Activated CD8-positive, alpha-beta memory T cell treated with anti-CD3 and anti-CD28 coated beads, Interleukin-2, amount 10 ng/mL, durations not matched to agents 7 days and 5 days (primary cell): ENCODE measurements around the gene INPP4A. TPM values are rescaled to one million over a fixed set of nuclear protein-coding genes. Genes with fewer than 3 reads are reported as not detected.
A peak's percentile ranks its signal among the peaks of the same experiment; 100 is the strongest.
"Not testable (repeated sequence)": the region's sequence is repeated elsewhere in the genome, so short reads cannot be mapped to it uniquely, and the experiment has no call there.

Experiments used
- ATAC-seq: fragments of 150-1000 bp; cut with Tn5 transposase; one replicate; pipeline ENCODE4 v1.10.0; 2021; ENCODE audit warnings: moderate library complexity
- CTCF ChIA-PET: fragments of 350-600 bp; sonication (Branson Sonifier 250); formaldehyde crosslinking; loops from one replicate; lab custom pipeline; 2021; ENCODE audit warnings: antibody characterized with exemption; lab: Charles Lee
- DNase-seq: peaks from one replicate; pipeline ENCODE4 v3.0.0-alpha.2; 2020
- H3K27ac Mint-ChIP-seq: one replicate; pipeline ENCODE4 v1.8.0; 2021; ENCODE audit warnings: mild to moderate bottlenecking, mixed read lengths
- H3K27me3 Mint-ChIP-seq: one replicate; pipeline ENCODE4 v1.8.0; 2021; ENCODE audit warnings: mixed read lengths
- H3K36me3 Mint-ChIP-seq: one replicate; pipeline ENCODE4 v1.8.0; 2021; ENCODE audit warnings: mild to moderate bottlenecking, mixed read lengths
- H3K4me1 Mint-ChIP-seq: one replicate; pipeline ENCODE4 v1.8.0; 2021; ENCODE audit warnings: mixed read lengths
- H3K4me3 Mint-ChIP-seq: one replicate; pipeline ENCODE4 v1.8.0; 2021; ENCODE audit warnings: mild to moderate bottlenecking, moderate library complexity, mixed read lengths
- H3K9me3 Mint-ChIP-seq: one replicate; pipeline ENCODE4 v1.8.0; 2022; ENCODE audit warnings: low read depth, mixed read lengths
- total RNA-seq, 2 experiments: library from RNA; stranded (reverse); gene quantifications; one replicate each; pipeline ENCODE4 v1.2.3, GENCODE V29; 2021

Gene INPP4A
- total RNA-seq, 2 experiments from 2014 or later: 144 to 229 TPM

DNA sequence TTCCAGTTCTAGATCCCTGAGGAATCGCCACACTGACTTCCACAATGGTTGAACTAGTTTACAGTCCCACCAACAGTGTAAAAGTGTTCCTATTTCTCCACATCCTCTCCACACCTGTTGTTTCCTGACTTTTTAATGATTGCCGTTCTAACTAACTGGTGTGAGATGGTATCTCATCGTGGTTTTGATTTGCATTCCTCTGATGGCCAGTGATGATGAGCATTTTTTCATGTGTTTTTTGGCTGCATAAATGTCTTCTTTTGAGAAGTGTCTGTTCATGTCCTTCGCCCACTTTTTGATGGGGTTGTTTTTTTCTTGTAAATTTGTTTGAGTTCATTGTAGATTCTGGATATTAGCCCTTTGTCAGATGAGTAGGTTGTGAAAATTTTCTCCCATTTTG, 150.0 kb downstream of the INPP4A start:
- H3K27me3 Mint-ChIP-seq, CTCF ChIA-PET, DNase-seq, H3K27ac Mint-ChIP-seq, H3K4me3 Mint-ChIP-seq, ATAC-seq, H3K9me3 Mint-ChIP-seq: not testable (repeated sequence)
- peaks cover 66% of the 10 kb centered on the region for H3K36me3 Mint-ChIP-seq
- H3K4me1 Mint-ChIP-seq: peaks cover 13% of the 10 kb centered on the region

DNA sequence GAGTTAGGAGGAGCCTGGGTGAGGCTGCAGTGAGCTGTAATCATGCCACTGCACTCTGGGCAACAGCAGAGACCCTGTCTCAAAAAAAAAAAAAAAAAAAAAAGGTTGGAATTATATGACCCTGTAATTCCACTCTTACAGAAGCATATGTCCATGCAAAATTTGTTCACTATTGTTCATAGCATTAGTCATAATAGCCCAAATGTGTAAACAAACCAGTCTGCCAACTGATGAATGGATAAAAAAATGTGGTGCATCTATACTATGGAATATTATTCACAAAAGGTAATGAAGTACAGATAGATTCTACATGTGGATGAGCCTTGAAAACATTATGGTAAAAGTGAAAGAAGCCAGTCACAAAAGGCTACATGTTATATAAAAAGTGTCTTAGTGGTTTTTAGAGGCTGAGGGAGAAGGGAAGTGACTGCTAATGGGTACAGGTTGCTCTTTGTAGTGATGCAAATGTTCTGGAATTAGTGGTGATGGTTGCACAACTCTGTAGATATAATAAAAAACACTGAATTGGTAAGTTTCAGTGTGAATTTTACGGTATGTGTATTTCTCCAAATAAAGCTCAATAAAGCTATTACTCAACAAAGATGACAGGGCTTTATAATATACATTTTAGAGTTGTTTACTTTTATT, 154.2 kb downstream of the INPP4A start:
- H3K36me3 Mint-ChIP-seq: peaks cover 37% of the 10 kb centered on the region

DNA sequence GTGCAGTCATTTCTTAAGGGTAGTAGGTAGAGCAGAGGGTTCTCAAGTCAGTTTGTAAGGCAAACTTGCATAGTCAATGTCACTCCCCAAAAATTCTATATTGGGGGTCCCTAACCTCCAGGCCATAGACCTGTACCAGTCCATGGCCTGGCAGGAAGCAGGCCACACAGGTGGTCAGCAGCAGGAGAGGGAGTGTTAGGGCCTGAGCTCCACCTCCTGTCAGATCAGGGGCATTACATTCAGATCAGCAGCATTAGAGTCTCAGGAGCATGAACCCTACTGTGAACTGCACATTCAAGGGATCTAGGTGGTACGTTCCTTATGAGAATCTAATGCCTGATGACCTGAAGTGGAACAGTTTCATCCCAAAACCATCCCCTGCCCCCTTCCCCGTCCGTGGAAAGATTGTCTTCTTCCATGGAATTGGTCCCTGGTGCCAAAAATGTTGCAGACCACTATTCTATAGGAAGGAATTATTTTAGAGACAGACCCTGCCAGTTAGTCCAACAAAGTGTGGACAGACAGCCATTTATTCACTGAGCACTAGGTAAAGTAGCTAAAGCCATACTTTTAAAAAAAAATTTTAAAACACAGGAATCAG, 157.0 kb downstream of the INPP4A start:
- DNase-seq (no peak), ATAC-seq (peak; percentile 88)
- H3K27me3 Mint-ChIP-seq: no peaks in the 10 kb centered on the region
- CTCF ChIA-PET: interaction anchor here (0.7 to 2.5 kb wide), 8 partner anchors 10 to 217 kb away, joined by 3 to 12 read pairs (median 3); no protein-coding TSS in a partner anchor
- H3K4me3 Mint-ChIP-seq: no peak overlapping the region
- no peak overlapping the region for H3K27ac Mint-ChIP-seq
- H3K4me1 Mint-ChIP-seq: peaks cover 37% of the 10 kb centered on the region
- no peaks in the 10 kb centered on the region for H3K9me3 Mint-ChIP-seq
- peaks cover 26% of the 10 kb centered on the region for H3K36me3 Mint-ChIP-seq

More for the DNA sequence above, 154.2 kb downstream of the INPP4A start:
- CTCF ChIA-PET: interaction anchor here (1.1 to 1.8 kb wide), 2 partner anchors 10 to 39 kb away, joined by 3 to 5 read pairs; partner anchors contain the start of genes COA5 and UNC50
- H3K27me3 Mint-ChIP-seq: no peaks in the 10 kb centered on the region
- H3K4me1 Mint-ChIP-seq: peaks cover 21% of the 10 kb centered on the region
- DNase-seq (no peak), ATAC-seq (no peak)
- H3K27ac Mint-ChIP-seq: peak overlapping the region; percentile 38
- H3K4me3 Mint-ChIP-seq: no peak overlapping the region
- H3K9me3 Mint-ChIP-seq: peaks cover 2% of the 10 kb centered on the region

DNA sequence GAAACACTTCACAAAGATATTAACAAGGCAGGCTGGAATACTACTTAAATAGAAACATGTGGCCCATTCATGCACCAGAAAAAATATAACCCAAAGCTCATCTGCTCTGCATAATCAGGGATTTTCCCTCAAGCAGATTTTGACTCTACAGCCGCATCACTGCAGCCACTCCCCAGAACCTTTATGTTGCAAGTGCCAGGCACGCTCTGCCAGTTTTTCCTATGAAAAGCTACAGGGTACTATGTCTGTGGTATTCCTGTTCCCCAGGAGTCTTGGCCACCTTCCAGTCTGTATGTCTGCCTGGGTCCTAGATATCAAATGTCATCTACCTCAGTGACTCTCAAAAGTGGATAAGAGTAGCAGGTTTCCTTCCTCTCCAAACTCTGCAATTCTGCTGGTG, 159.9 kb downstream of the INPP4A start:
- ATAC-seq (no peak), DNase-seq (no peak)
- Mint-ChIP-seq H3K4me3 (no peak overlapping the region), H3K4me1 (peaks cover 43% of the 10 kb centered on the region), H3K27me3 (no peaks in the 10 kb centered on the region), H3K36me3 (peaks cover 10% of the 10 kb centered on the region), H3K9me3 (no peaks in the 10 kb centered on the region), H3K27ac (no peak overlapping the region)
- CTCF ChIA-PET: interaction anchor here (0.9 kb wide), 1 partner anchor 293 kb away, joined by 3 read pairs; no protein-coding TSS in a partner anchor

DNA sequence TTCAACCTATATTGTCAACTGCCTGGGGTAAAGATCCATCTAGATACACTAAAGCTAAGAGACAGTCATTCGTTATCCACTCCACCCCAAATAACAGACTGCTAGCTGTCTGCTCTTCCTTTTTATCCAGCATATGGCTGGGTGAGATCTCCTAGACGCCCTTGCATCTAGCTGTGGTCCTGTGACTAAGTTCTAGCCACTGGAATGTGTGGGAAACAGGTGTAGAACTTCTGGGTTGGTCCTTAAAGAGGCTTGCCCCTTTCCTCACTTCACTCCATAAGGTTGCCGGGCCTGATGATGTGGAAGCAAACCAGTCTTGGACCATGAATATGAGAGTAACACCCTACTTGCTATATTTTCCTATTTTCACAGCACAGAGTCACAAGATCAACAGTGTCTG, 160.4 kb downstream of the INPP4A start:
- CTCF ChIA-PET: interaction anchor here (0.9 to 1.1 kb wide), 2 partner anchors 19 to 293 kb away, joined by 3 read pairs; no protein-coding TSS in a partner anchor
- Mint-ChIP-seq H3K4me1 (peaks cover 48% of the 10 kb centered on the region), H3K9me3 (no peaks in the 10 kb centered on the region), H3K4me3 (no peak overlapping the region), H3K27ac (peak overlapping the region; percentile 7), H3K27me3 (no peaks in the 10 kb centered on the region), H3K36me3 (peaks cover 5% of the 10 kb centered on the region)
- no peak for ATAC-seq
- no peak for DNase-seq

DNA sequence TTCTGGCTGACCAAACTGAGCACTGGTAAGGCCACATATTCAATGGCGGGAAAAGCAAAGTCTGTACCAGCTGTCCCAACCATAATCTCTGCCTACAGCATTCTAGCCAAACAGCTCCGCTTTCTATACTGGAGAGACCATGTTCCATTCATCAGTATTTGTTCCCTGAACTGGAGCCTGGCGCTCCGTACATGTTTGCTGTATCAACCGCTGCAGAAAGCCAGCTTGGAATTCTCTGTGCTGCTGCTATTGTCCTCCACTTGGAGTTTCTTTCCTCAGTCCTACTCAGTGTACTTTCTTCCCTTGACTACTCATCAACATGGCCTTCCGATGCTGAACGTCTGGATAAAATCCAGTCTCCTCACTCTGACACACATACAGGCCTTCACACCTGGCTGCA, 161.8 kb downstream of the INPP4A start:
- no peak for DNase-seq
- H3K4me3 Mint-ChIP-seq: no peak overlapping the region
- no peak for ATAC-seq
- peaks cover 10% of the 10 kb centered on the region for H3K36me3 Mint-ChIP-seq
- no peak overlapping the region for H3K27ac Mint-ChIP-seq
- CTCF ChIA-PET: interaction anchor here (1.1 to 1.7 kb wide), 4 partner anchors 10 to 230 kb away, joined by 3 to 7 read pairs (median 4); no protein-coding TSS in a partner anchor
- H3K27me3 Mint-ChIP-seq: no peaks in the 10 kb centered on the region
- no peaks in the 10 kb centered on the region for H3K9me3 Mint-ChIP-seq
- H3K4me1 Mint-ChIP-seq: peaks cover 58% of the 10 kb centered on the region

DNA sequence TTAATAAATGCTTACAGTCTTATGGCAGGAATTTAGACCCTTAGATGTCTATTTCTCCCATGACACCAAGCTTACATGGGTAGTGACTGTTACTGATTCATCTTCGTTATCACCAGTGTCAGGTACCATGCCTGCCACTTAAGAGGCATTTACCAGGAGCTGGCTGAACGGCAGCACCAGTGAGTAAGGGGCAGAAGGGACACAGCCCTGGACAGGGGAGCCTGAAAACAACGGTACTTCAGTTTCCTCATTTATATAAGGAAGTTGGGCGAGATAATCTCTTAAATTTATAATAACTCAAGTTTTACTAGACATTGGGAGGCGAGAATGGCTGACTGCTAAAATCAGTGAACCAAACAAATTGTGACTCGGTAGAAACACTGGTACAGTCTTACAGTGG, 162.4 kb downstream of the INPP4A start:
- no peak for ATAC-seq
- H3K27ac Mint-ChIP-seq: peak overlapping the region; percentile 91
- peaks cover 15% of the 10 kb centered on the region for H3K36me3 Mint-ChIP-seq
- peaks cover 59% of the 10 kb centered on the region for H3K4me1 Mint-ChIP-seq
- CTCF ChIA-PET: interaction anchor here (1.2 to 2.5 kb wide), 5 partner anchors 11 to 230 kb away, joined by 4 to 9 read pairs (median 5); no protein-coding TSS in a partner anchor
- no peak for DNase-seq
- peak overlapping the region; percentile 83 for H3K4me3 Mint-ChIP-seq
- H3K27me3 Mint-ChIP-seq: no peaks in the 10 kb centered on the region
- H3K9me3 Mint-ChIP-seq: no peaks in the 10 kb centered on the region

DNA sequence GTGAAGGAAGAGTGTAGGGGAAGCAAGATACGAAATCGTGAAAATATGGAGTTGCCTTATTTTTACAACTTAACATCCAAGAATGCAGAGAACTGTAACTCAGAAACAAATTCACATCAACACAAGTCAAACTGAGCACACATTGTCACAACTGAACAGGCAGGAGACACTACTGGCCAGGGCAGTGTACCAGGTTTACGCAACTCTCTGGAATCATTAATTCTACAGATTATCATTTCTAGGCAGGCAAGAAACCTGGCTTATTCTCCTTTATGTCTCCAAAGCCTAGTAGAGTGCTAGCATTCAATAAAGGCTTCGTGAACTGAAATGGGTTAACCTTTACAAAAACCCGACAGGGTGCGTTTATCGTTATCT, 163.1 kb downstream of the INPP4A start:
- CTCF ChIA-PET: interaction anchor here (1.2 to 2.5 kb wide), 5 partner anchors 9 to 222 kb away, joined by 4 to 9 read pairs (median 5); no protein-coding TSS in a partner anchor
- ATAC-seq (peak; percentile 4), DNase-seq (no peak)
- Mint-ChIP-seq H3K27me3 (no peaks in the 10 kb centered on the region), H3K4me3 (peak overlapping the region; percentile 83), H3K9me3 (no peaks in the 10 kb centered on the region), H3K36me3 (peaks cover 16% of the 10 kb centered on the region), H3K4me1 (peaks cover 59% of the 10 kb centered on the region), H3K27ac (peak overlapping the region; percentile 91)

DNA sequence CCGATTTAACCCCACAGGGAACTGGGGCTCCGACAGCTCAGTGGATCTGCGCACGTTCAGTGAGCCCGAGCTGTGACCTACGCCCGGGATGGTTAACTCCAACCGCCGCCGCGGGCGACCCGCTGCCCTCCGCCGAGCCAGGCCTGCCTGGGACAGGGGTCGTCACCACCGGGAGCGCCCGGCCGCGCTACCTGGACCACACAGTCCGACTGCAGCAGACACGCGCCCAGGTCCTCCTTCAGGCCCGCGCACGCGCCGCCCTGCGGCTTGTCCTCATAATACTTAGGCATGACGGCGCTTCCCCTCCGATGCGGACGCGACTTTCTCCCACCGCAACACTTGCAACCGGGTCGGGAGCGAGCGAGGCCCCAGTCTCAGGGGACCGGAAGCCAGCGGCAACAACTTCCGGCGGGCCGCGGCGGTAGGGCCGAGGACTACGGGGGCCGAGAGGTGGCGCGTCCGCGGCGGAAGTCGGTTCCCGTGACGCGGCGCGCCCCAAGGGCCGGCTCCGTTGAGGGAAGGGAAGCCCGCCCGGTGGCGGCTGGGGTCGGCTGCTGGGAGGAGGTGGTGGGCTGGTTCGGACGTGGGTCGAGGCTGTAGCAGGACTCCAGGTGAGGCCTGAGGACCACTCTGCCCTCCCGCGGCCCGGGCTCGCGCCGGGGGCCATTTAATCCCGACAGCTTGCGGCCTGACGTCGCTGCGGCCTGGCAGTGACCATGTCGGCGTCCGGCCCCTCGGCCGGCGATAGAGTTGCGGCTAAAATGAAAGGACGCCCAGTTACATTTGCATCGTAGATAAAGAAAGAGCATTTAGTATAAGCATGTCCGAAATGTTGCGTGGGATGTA, 163.7 kb downstream of the INPP4A start, which contains the start of the genes COA5 and UNC50:
Gene COA5 (minus strand): TSS at position 397 of the 846 bp plus-strand sequence. CDS start 107 bp downstream, at position 290.
Gene UNC50 (plus strand): TSS at position 474 of the 846 bp plus-strand sequence. CDS start 1,171 bp downstream, outside the sequence.
- H3K4me1 Mint-ChIP-seq: peaks cover 59% of the 10 kb centered on the region
- no peaks in the 10 kb centered on the region for H3K9me3 Mint-ChIP-seq
- ATAC-seq (peak; percentile 92), DNase-seq (peak; percentile 94)
- H3K27ac Mint-ChIP-seq: peak within 1 kb of the TSS; percentile 91
- H3K4me3 Mint-ChIP-seq: peak within 1 kb of the TSS; percentile 83
- CTCF ChIA-PET: interaction anchor here (0.7 to 2.5 kb wide), 10 partner anchors 10 to 215 kb away, joined by 3 to 11 read pairs (median 4); no protein-coding TSS in a partner anchor
- no peaks in the 10 kb centered on the region for H3K27me3 Mint-ChIP-seq
- peaks cover 20% of the 10 kb centered on the region for H3K36me3 Mint-ChIP-seq

DNA sequence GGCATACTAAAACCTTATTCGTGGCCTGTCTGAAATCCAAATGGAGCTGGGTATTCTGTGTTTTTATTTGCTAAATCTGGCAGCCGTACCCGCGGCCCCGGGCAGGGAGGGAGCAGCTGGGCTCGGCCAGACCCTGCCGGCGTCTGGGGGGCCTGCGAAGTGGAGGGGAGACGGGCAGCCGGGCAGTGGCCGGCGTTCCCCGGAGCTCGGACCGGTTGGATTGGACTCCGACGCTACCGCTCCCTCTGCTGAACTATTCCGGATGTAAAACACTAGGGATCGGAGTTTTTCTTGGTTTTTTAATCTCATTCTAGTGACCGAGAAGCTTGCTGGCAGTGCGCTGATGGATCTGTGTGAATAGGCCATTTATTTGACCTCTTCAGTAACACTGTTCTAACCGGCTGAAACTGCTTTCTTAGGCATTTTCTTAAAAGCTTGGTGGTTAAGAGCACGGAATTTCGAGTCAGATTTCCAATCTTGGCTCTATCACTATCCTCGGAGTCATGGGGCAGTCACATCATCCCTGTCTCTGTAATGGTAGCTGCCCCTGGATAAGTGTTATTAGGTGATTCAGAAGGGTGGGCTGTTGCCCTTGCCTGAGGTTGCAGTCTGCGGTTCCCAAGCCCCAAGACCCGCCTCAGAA, 164.4 kb downstream of the INPP4A start:
- Mint-ChIP-seq H3K9me3 (no peaks in the 10 kb centered on the region), H3K36me3 (peaks cover 28% of the 10 kb centered on the region), H3K27me3 (no peaks in the 10 kb centered on the region), H3K27ac (peak overlapping the region; percentile 91), H3K4me1 (peaks cover 57% of the 10 kb centered on the region), H3K4me3 (peak overlapping the region; percentile 83)
- no peak for DNase-seq
- peak; percentile 6 for ATAC-seq
- CTCF ChIA-PET: interaction anchor here (0.7 to 2.5 kb wide), 10 partner anchors 10 to 215 kb away, joined by 3 to 11 read pairs (median 4); no protein-coding TSS in a partner anchor

DNA sequence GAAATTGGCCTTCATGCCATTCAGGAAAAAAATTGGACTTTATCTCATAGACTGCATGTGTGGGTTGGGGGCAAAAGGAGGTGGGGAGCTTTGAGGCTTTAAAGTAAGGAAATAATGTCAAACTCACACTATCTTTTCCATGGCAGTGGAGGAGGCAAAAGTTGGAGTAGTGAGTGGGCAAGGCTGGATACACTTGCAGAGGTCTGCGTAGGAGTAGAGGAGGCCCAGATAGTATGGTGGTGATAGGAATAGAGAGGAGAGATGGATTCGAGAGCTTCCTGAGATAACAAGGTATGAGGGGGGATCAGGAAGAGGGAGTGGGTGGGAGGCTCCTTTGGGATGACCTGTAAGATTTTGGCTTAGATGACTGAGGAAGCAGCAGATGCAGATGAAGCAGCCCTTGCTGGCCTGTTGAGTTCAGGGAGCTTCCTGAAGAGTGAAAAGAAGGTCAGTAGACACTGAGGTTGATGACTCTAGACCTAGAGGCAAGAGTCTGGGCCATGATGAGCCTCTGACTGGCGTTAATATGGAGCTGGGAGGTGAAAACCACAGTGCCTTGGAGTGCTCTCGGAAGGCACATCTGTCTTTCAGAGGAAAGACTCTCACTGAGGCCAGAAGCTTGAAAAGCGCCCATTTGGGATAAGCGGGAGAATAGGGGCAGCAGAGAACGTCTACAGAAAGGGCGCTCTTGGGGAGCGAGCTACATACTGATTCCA, 169.5 kb downstream of the INPP4A start:
- DNase-seq (no peak), ATAC-seq (no peak)
- Mint-ChIP-seq H3K36me3 (peaks cover 58% of the 10 kb centered on the region), H3K27ac (no peak overlapping the region), H3K4me3 (no peak overlapping the region), H3K27me3 (no peaks in the 10 kb centered on the region), H3K4me1 (peaks cover 49% of the 10 kb centered on the region), H3K9me3 (no peaks in the 10 kb centered on the region)
- CTCF ChIA-PET: interaction anchor here (0.8 kb wide), 1 partner anchor 202 kb away, joined by 3 read pairs; no protein-coding TSS in a partner anchor

DNA sequence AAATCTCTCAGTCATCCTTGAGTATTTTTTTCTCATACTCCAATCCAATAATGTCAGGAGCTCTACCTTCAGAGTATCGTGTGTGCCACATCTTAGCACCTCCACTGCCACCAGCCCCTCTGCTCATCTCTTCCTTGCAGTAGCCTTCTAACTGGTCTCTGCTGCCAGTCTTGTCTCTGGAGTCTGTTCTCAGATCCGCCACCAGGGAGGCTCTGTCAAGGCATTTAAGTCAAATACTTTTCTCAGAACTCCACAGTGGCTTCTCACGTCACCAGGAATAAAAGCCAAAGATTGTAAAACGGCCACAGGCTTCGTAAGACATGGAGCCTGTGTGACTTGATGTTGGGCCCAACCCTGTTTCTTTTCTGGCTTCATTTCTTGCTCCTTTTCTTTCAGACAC, 170.8 kb downstream of the INPP4A start:
- ATAC-seq (no peak), DNase-seq (no peak)
- Mint-ChIP-seq H3K4me3 (no peak overlapping the region), H3K9me3 (no peaks in the 10 kb centered on the region), H3K36me3 (peaks cover 64% of the 10 kb centered on the region), H3K4me1 (peaks cover 47% of the 10 kb centered on the region), H3K27ac (no peak overlapping the region), H3K27me3 (no peaks in the 10 kb centered on the region)
- CTCF ChIA-PET: no interaction called here
